Neural crest cell (in vitro differentiated cells): ENCODE results near the gene SNAP91. TPM values are rescaled to one million over a fixed set of nuclear protein-coding genes. Genes with fewer than 3 reads are reported as not detected.
A peak's percentile ranks its signal among the peaks of the same experiment; 100 is the strongest.

ENCODE experiments used
- DNase-seq: peaks from one replicate; pipeline ENCODE4 v3.0.0; 2021; ENCODE audit warnings: low read depth, mixed read lengths, low spot score
- H3K27ac Mint-ChIP-seq: one replicate; pipeline ENCODE4 v1.8.0; 2021; ENCODE audit warnings: mild to moderate bottlenecking, mixed read lengths; ENCODE audit not compliant: unreplicated experiment
- H3K27me3 Mint-ChIP-seq: 2 replicates; pipeline ENCODE4 v1.8.0; 2021; ENCODE audit warnings: low read depth, mild to moderate bottlenecking, mixed read lengths
- H3K36me3 Mint-ChIP-seq: 2 replicates; pipeline ENCODE4 v1.8.0; 2021; ENCODE audit warnings: low read depth, mild to moderate bottlenecking, mixed read lengths
- H3K4me1 Mint-ChIP-seq: 2 replicates; pipeline ENCODE4 v1.8.0; 2021; ENCODE audit warnings: mixed read lengths
- H3K4me3 Mint-ChIP-seq: one replicate; pipeline ENCODE4 v1.8.0; 2021; ENCODE audit warnings: mild to moderate bottlenecking, mixed read lengths
- H3K9me3 Mint-ChIP-seq: 2 replicates; pipeline ENCODE4 v1.8.0; 2021; ENCODE audit warnings: mixed read lengths
- total RNA-seq: library from RNA; stranded (reverse); gene quantifications from 2 replicates; pipeline ENCODE4 v1.2.1, GENCODE V29; 2021
- TF ChIP-seq, protein P1 (sequence below): fragments of 200-600 bp; sonication (generic); conservative IDR thresholded peaks from 2 replicates; pipeline ENCODE4 v1.5.0; 2021; ENCODE audit warnings: antibody characterized with exemption, mild to moderate bottlenecking

Gene SNAP91
- total RNA-seq, 1 donor from 2014 or later: 8.7 TPM

DNA sequence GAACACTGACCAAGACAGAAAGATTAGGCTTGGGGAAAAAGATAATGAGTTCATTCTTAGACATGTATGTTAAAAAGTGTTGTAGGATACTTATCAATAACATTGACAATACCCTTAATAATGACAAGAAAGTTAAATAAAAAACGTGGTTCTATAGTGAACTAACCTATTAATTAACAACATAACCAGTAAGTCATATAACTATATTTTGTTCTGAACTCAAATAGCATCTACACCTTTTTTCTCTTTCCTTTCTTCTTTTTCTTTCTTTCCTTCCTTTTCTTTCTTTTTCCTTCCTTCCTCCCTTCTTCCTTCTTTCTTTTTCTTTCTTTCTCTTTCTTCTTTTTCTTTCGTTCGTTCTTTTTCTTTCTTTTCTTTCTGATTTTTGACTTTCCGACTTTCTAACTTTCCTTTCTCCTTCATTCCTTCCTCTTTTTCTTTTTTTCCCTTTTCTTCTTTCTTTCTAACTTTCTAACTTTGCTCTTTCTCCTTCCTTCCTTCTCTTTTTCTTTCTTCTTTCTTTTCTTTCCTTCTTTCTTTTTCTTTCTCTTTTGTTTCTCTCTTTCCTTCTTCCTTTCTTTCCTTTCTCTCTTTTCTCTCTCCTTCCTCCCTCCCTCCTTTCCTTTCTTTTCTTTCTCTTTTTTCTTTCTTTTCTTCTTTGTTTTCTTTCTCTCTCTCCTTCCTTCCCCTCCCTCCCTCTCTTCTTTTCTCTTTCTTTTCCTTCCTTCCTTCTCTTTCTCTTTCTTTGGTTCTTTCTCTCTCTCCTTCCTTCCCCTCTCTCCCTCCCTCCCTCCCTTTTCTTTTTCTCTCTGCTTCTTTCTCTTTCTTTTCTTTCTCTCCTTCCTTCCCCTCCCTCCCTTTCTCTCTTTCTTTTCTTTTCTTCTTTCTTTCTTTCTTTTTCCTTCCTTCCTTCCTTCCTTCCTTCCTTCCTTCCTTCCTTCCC lies 172.0 kb downstream of the SNAP91 start:
- H3K4me3 Mint-ChIP-seq: no peak overlapping the region
- peaks cover 4% of the 10 kb centered on the region for H3K9me3 Mint-ChIP-seq
- TF ChIP-seq, protein P1, sequence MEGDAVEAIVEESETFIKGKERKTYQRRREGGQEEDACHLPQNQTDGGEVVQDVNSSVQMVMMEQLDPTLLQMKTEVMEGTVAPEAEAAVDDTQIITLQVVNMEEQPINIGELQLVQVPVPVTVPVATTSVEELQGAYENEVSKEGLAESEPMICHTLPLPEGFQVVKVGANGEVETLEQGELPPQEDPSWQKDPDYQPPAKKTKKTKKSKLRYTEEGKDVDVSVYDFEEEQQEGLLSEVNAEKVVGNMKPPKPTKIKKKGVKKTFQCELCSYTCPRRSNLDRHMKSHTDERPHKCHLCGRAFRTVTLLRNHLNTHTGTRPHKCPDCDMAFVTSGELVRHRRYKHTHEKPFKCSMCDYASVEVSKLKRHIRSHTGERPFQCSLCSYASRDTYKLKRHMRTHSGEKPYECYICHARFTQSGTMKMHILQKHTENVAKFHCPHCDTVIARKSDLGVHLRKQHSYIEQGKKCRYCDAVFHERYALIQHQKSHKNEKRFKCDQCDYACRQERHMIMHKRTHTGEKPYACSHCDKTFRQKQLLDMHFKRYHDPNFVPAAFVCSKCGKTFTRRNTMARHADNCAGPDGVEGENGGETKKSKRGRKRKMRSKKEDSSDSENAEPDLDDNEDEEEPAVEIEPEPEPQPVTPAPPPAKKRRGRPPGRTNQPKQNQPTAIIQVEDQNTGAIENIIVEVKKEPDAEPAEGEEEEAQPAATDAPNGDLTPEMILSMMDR: no peak
- no peak overlapping the region for H3K27ac Mint-ChIP-seq
- DNase-seq: no peak
- no peaks in the 10 kb centered on the region for H3K36me3 Mint-ChIP-seq
- peaks cover 10% of the 10 kb centered on the region for H3K27me3 Mint-ChIP-seq
- H3K4me1 Mint-ChIP-seq: no peaks in the 10 kb centered on the region

DNA sequence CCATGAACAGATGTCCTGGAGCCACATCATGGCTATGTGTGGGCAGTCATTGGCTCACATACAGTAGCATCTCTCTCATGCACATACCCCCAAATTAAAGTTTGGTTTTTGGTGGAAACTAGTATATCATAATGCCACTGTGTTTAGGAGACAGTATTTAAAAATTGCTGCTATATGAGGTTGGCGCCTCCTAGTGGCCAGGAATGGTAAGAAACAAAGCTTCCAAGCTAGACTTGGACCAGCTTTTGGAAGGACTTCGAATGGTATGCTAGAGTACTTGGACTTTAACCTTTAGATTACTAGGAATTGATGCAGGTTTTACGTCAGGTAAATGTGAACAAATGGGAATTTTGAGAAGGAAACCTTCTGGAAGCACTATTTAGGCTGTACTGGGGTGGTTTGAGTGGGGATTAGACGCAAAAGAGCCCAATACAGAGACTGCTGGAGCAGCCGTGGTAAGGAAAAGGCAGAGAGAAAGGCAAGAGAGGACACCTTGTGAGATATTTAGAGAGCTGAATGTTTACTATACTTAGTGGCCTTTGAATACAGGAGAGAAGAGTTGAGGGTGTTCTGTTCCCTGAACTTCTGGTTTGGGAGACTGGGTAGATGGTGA lies 172.8 kb downstream of the SNAP91 start:
- Mint-ChIP-seq H3K4me1 (no peaks in the 10 kb centered on the region), H3K4me3 (no peak overlapping the region), H3K27me3 (peaks cover 16% of the 10 kb centered on the region), H3K27ac (no peak overlapping the region), H3K9me3 (peaks cover 3% of the 10 kb centered on the region), H3K36me3 (no peaks in the 10 kb centered on the region)
- DNase-seq: peak; percentile 57
- TF ChIP-seq, protein P1: peak; percentile 83

DNA sequence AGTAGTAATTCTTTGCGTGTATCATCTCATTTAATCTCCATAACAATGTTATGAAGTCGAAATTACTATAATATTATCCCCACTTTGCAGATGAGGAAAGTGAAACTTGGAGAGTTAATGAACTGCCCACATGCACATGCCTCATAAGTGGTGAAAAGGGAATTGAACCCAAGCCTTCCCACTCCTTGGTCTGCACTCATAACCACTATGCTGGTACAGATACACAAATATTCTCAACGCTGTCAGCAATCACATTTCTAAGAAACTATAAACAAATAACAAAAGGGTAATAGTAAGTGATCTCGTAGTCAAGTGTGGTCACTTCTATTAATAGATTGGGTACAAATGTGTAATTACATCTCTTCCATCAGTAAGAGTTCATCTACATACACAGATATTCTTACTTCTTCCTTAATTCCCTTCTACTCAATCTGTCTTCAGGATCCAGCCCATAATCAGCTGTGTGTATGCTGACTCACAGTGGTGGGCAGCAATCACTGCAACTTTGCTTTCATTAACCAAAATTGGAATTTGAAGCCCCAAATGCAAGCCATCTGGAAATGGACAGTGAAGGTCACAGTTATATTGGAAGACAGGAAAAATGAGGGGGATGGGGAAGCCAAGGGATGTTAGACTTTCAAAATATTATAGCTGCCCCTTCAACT lies 190.0 kb downstream of the SNAP91 start:
- DNase-seq: no peak
- H3K36me3 Mint-ChIP-seq: peaks cover 3% of the 10 kb centered on the region
- no peak overlapping the region for H3K27ac Mint-ChIP-seq
- no peaks in the 10 kb centered on the region for H3K9me3 Mint-ChIP-seq
- no peaks in the 10 kb centered on the region for H3K4me1 Mint-ChIP-seq
- H3K4me3 Mint-ChIP-seq: no peak overlapping the region
- TF ChIP-seq, protein P1: peak; percentile 29
- H3K27me3 Mint-ChIP-seq: peaks cover 9% of the 10 kb centered on the region

DNA sequence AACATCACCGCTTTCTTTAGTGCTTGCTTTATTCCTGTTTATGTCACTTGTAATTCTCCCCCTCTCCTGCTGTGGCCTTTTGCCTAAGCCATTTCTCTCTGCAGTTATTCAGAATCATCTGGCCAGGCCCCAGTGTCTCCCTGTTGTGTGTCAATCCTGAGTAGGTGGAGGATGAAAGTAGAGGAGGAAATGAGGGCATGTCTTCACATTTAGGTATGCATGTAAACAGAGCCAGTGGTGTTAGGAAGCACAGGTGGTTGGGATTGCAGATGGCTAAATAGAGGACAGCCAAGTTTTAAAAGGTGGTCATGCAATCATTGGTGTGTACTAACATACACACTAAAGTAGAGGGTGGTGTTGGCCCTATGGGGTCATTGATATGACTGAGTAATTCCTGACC lies 191.4 kb downstream of the SNAP91 start:
- Mint-ChIP-seq H3K36me3 (no peaks in the 10 kb centered on the region), H3K4me1 (peaks cover 9% of the 10 kb centered on the region), H3K27me3 (peaks cover 3% of the 10 kb centered on the region), H3K27ac (no peak overlapping the region), H3K9me3 (no peaks in the 10 kb centered on the region), H3K4me3 (no peak overlapping the region)
- DNase-seq: no peak
- TF ChIP-seq, protein P1: no peak

DNA sequence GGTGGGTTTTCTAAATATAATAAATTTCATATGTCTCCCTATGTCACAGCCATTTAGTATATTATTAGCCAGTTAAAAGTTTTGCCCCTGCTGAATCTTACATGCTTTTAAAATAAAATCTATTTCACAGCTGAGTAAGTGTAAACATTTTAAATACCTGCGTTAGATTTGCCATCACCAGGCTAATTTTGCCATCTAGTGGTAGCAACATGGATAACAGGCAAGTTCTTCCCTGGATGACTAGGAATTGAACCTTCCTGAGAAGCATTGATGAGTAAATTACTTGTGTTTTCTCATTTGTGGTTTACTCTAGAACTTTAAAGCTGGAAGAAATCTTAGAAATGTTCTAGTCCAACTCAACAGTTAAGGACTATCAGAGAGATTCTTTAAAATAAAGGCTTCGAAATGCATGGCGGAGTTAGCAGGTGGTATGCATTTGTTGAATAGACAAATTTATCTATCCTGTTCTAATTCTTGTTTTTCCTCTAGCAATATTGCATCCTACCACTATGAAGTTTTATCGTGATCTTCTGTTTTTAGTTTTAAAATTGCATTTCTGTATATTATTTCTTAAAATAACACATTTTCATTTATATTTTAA lies 193.9 kb downstream of the SNAP91 start:
- no peaks in the 10 kb centered on the region for H3K9me3 Mint-ChIP-seq
- H3K4me3 Mint-ChIP-seq: peak overlapping the region; percentile 20
- H3K27ac Mint-ChIP-seq: no peak overlapping the region
- TF ChIP-seq, protein P1: peak; percentile 94
- DNase-seq: peak; percentile 23
- H3K36me3 Mint-ChIP-seq: no peaks in the 10 kb centered on the region
- peaks cover 3% of the 10 kb centered on the region for H3K27me3 Mint-ChIP-seq
- peaks cover 18% of the 10 kb centered on the region for H3K4me1 Mint-ChIP-seq
